GM19023 (cell line): Measurements from ENCODE around the gene ACOX3.
"Not testable (repeated sequence)": the region's sequence is repeated elsewhere in the genome, so short reads cannot be mapped to it uniquely, and the experiment has no call there.

Source experiments
- ATAC-seq: cut with Tn5 transposase; IDR thresholded peaks from one replicate; pipeline ENCODE4 v1.9.1; 2021; ENCODE audit warnings: mild to moderate bottlenecking, moderate library complexity; ENCODE audit not compliant: unreplicated experiment

The ACOX3 gene

DNA sequence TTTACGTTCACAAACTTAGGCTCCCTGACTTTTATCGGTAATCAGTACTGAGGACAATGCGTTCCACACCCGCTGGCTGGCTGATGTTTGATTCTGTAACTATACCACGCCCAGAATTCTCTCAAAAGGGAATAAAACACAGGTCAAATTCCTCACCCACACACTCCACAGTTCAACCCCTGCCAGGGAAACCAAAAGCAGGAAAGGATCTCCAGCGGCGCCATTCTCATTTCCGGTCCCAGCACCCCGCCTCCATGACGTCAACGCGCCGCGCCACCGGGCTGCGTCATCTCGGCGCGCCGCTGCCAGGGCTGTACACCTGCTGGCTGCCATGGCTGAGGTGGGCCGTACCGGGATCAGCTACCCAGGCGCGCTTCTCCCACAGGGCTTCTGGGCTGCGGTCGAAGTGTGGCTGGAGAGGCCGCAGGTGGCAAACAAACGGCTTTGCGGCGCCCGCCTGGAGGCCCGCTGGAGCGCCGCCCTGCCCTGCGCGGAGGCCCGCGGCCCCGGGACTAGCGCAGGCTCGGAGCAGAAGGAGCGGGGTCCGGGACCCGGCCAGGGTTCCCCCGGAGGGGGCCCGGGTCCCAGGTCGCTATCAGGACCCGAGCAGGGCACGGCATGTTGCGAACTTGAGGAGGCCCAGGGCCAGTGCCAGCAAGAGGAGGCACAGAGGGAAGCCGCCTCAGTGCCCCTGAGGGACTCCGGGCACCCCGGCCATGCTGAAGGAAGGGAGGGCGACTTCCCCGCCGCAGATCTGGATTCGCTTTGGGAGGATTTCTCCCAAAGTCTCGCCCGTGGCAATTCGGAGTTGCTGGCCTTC is at the start of gene ACOX3, which contains the start of gene TRMT44:
Gene ACOX3, minus strand, starts transcription at position 232 of the 820 bp plus-strand sequence. CDS start 24,202 bp downstream, outside the sequence.
Gene TRMT44, plus strand, starts transcription at position 286 of the 820 bp plus-strand sequence. Its CDS starts 46 bp downstream, at position 332.
- peak; percentile 87 for ATAC-seq

GRCh38 chr4:8488791-8489369 is 48.4 kb upstream of the ACOX3 start:
- no peak for ATAC-seq

- not testable (repeated sequence) for ATAC-seq
These were observed 46.1 kb upstream of the ACOX3 start for GRCh38 chr4:8486643-8487042.

- ATAC-seq = no peak
These were observed 39.7 kb upstream of the ACOX3 start for GRCh38 chr4:8480221-8480620.

DNA sequence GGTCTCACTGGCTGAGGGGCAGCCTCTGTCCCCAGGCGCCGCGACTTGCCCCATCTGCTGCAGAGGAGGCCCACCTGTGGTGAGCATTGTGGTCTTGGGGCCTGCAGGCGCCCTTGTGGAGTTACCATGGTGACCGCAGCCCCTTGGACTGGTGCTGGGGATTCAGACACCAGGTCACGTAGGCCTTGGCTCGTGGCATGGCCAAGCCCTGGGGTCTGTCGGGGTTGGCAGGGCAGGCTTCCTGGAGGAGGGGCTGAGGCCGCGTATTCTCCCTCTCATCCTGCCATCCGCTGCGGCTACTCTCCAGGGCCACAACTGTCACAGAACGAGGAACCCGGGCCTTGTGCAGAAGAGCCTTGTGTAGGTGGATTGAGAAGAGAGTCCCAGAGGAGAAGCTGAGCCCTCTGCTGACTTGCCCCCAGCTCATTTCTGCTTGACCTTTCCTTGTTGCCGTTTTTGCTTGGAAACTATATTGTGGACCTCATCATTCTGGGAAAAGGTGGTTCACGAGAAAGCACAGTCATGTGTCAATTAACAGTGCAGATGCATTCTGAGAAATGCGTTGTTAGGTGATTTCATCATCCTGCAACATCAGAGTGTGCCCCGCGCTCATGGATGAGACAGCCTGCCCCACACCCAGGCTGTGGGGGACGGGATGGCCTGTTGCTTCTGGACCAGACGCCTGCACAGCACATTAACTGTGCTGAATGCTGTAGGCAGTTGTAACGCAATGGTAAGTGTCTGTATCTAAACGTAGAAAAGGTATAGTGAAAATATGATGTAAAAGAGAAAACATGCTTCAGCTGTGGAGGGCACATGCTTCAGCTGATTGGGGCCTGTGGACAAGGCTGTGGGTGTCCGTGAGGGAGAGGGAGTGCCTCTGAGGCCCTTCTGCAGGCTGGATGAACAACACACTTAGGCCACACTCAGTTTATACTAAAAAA is 38.5 kb upstream of the ACOX3 start:
- no peak for ATAC-seq

- no peak for ATAC-seq
These were observed 37.8 kb upstream of the ACOX3 start for GRCh38 chr4:8478371-8478770.

- no peak for ATAC-seq
These were observed 37.2 kb upstream of the ACOX3 start for GRCh38 chr4:8477676-8478075.

DNA sequence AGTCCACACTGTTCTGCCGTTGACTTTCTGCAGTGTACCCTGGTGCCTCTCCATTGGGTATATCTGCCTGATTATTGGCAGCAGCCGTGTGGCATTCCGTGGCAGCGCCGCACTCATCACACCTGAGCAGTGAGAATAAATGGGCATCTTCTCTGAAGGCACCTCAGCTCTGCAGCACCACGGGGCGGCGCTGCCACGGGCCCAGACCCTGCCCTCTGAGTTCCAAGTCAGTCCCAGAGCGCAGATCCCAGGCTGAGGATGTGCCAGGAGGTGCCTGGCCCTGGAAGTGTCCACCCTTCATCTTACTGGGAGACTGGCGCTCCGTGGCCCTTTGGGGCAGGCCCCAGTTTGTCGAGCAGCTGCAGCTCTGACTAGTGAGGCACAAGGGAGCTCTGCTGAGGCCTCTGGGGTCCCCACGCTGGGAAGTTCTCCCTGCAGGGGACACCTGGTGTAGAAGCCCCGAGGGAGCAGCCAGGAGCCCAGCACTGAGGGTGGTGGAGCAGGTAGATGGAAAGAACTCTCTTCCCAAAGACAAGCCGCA is 36.6 kb upstream of the ACOX3 start:
- no peak for ATAC-seq

DNA sequence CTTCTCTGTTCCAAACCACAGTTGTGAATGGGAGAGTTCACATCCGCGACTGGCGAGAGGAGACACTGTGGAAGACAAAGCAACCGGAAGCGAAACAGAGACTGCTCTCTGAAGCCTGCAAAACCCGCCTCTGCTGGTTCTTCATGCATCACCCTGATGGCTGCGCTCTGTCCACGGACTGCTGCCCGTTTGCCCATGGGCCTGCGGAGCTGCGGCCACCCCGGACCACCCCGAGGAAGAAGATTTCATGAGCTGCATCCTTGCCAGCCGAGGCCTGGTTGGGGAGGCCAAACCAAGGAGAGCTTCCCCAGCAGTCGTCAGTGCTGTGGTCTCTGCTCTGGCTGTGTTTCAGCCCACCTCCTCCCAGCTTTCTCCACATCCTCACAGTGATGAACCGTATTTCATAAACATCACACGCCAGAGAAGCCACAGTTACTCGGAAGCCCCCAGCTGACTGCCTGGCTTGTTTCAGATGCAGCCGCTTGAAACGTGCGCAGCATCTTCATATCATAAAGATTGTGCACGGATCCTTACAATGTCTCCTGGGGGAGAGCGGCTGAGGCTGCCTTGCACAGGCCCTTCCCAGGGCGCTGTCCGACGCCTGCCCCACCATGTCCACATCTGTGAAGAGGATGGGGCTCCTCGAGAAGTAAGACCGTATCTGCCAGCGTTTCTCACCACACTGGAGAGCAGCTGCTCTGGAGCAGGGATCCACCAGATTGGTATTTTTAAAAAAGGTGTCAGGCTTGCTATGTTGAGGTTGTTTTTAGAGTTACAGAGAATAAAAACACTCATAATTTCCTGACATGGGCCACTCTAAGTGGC is 35.4 kb upstream of the ACOX3 start:
- no peak for ATAC-seq

DNA sequence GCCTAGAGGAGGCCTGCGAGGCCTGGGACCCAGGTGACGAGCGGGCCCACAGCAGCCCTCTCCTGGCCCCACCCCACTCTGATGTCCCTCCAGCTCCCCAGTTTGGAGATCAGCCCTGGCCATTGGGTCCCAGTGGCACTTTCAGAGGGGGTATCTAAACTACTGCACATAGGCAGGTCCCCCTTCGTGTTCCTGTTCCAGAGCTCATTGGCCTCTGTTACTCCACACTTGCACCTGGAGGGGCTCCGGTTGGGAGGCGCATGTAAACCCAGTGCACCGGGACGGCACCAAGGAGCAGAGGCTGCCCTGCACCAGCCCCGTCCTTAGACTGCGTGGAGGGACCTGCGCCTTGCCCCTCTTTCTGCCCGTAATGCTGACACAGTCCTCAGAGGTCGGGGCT is 34.3 kb upstream of the ACOX3 start:
- no peak for ATAC-seq

GRCh38 chr4:8473920-8474590 is 33.5 kb upstream of the ACOX3 start:
- no peak for ATAC-seq

DNA sequence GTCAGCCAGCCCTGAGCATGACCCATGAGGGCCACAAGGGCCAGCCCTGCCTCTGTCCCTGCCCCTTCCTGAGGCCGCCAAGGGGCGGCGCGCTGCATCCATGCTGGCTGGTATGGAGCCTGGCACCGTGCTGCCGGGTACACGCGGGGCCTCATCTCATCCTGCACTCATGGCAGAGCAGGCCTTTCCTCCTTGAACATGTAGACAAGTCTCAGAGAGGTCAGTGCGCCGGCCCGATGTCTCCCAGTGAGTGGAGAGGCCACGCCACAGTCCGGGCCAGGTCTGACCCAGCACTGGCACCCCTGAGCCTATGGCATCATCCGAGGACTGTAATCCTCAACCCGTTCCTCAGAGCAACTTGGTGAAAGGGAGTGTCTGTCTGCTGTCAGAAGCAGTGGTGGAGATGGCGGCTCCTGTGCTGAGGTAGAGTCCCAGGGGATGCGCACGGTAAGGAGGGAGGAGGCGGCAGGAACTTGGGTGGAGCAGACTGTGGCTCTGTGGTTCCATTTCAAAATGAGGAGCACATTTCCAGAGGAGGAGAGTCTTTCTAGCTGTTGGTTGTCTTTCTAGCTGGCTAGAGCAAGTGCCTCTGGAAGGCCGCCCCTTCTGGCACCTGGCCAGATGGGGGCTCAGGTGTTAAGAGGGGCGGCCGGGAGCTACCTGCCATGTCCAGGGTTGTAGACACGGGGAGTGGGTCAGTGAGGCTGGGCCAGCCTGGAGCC is 32.8 kb upstream of the ACOX3 start:
- no peak for ATAC-seq

- no peak for ATAC-seq
These were observed 32.2 kb upstream of the ACOX3 start for GRCh38 chr4:8472689-8473197.

- ATAC-seq = no peak
These were observed 31.7 kb upstream of the ACOX3 start for GRCh38 chr4:8472158-8472688.

DNA sequence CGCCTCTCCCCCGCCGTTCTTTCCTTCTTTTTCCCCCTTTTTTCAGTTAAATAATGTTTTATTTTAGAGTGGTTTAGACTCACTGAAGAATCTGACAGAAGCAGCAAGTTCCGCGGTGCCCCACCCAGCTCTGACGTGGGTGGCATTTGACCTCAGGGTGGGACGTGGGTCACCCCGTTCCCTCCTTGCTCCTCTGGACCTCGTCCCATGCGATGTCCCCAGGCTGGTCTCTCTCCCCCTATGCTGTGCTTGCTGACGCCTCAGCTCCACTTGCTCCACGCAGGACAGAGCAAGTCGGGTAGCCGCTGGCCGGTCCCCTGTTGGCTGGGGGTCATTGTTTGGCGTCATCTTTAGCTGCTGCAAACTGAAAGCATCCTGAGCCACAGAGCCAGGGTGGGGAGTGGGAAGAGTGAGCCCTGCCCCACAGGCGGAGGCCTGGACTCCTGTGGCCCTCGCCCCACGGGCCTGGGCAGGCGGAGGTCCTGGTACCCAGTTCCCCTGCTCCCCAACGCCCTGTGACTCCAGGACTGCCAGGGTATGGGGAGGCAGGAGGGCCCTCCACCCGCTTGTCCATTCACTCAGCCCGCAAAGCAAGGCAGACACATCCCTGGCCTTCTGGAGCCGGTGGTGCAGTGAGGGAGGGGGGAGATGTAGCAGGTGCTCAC is 30.8 kb upstream of the ACOX3 start:
- ATAC-seq = no peak

DNA sequence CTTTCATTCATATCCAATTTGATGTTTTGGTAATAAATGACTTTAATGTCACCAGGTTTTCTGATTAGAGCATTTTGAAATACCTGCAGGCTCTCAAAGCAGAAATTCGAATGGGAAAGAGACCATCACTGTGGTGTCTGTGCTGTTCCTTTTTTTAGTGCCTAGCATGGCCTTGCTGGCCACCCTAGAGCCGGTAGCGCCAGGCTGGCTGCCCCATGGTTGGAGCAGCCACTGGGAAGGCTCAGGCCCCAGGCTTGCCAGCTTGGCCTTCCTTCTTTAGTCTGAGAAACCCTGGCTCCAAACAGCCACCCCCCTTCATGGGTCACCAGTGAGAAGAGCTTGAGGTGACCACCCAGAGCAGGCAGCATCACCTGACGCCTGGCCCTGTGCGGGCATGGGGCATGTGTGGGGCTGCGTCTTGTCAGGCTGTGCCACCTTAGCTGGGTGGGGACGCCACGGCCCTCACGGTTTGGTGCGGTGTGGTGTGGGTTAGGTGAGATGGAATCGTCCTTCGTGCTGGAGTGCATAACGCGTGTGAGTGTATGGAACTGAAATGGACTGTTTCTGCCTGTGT is 30.0 kb upstream of the ACOX3 start:
- no peak for ATAC-seq

- ATAC-seq = no peak
These were observed 29.0 kb upstream of the ACOX3 start for GRCh38 chr4:8469550-8469949.
